Right lobe of liver (tissue), 6 donors: ENCODE results near the gene MCFD2. TPM values are rescaled to one million over a fixed set of nuclear protein-coding genes. Genes with fewer than 3 reads are reported as not detected.

Experiments
- ATAC-seq, 4 donors: fragments of 200-7000 bp; cut with Tn5 transposase; one replicate each; pipeline ENCODE4 v1.9.1; 2020; ENCODE audit warnings: mild to moderate bottlenecking in 4 of 4, moderate library complexity in 4 of 4
- DNase-seq, 3 donors: peaks; one replicate each; pipeline ENCODE4 v3.0.0-alpha.2; 2020
- H3K27ac ChIP-seq, 3 donors: fragments of 200-600 bp; one replicate each; pipeline ENCODE4 v1.8.0; 2022
- H3K27me3 ChIP-seq, 2 donors: fragments of 200-600 bp; one replicate each; pipeline ENCODE4 v1.8.0; 2022
- H3K36me3 ChIP-seq, 4 donors: fragments of 200-600 bp; sonication (generic) in 1 of 4; one replicate each; pipeline versions ENCODE4 v1.5.1 to v1.8.0; 2017 to 2022; ENCODE audit warnings: control low read depth in 1 of 4
- H3K4me1 ChIP-seq, 4 donors: fragments of 200-600 bp; sonication (generic) in 1 of 4; one replicate each; pipeline versions ENCODE4 v1.5.1 to v1.8.0; 2017 to 2022; ENCODE audit warnings: control low read depth in 1 of 4
- H3K4me3 ChIP-seq, 3 donors: fragments of 200-600 bp; one replicate each; pipeline ENCODE4 v1.8.0; 2022
- H3K9me3 ChIP-seq, 4 donors: fragments of 200-600 bp; sonication (generic) in 1 of 4; one replicate each; pipeline versions ENCODE4 v1.5.1 to v1.8.0; 2017 to 2022; ENCODE audit warnings: control low read depth in 1 of 4
- CTCF ChIP-seq, 4 donors: fragments of 200-600 bp in 3 of 4; fragments of 450-650 bp in 1 of 4; IDR thresholded peaks; one replicate each; pipeline versions ENCODE4 v1.5.1 to v1.8.0; 2016 to 2022; ENCODE audit warnings: antibody characterized with exemption in 4 of 4, mild to moderate bottlenecking in 2 of 4
- POLR2A ChIP-seq: fragments of 450-650 bp; IDR thresholded peaks from one replicate; pipeline ENCODE4 v1.6.1; 2017; ENCODE audit warnings: antibody characterized with exemption, mild to moderate bottlenecking
- WGBS: methylation state at CpG from one replicate; pipeline ENCODE4 v1.1.6; 2018; ENCODE audit warnings: low coverage, low lambda C conversion rate; ENCODE audit not compliant: insufficient coverage; ENCODE audit errors: missing lambda C conversion rate; 5-methylcytosine and 5-hydroxymethylcytosine counted together
- intact Hi-C, 2 donors: fragments of 100-400 bp; cut with DNase I; formaldehyde crosslinking; loops; one replicate each; pipeline versions ENCODE4 v1.11.2 to v1.14.1; 2022
- total RNA-seq, 6 experiments: library from RNA; depleted of rRNA in 2 of 6; stranded (reverse); fragments of >200 nt in 2 of 6; fragmentation: NEBNext Ultra II Directional in 3 of 6; extraction: Animal tissue kit (Norgen Biotek cat#: 25700) in 3 of 6; gene quantifications; one replicate each; pipeline versions ENCODE4 v1.1.0 to v1.2.4, GENCODE V29; 2016 to 2023
- donor health status: DM: no; HTN: yes; CAD: no.
- donor health status: DM: no; HTN: no; CAD: no.
- donor health status: DM: no; HTN: no; CAD: no.
- donor health status: DM: no; HTN: yes; CAD: no.
- donor health status: DM: no; HTN: yes; CAD: no.

The MCFD2 gene
- total RNA-seq, 6 experiments from 2014 or later, result 85.0 to 147 (median 99.2) TPM

- ATAC-seq (no peak), DNase-seq (no peak)
- Histone ChIP-seq H3K36me3 (no peaks in the 10 kb centered on the region), H3K4me3 (no peak overlapping the region), H3K27ac (no peak overlapping the region), H3K9me3 (no peaks in the 10 kb centered on the region), H3K4me1 (no peaks in the 10 kb centered on the region), H3K27me3 (no peaks in the 10 kb centered on the region)
- intact Hi-C loops, result no loop called here
- TF ChIP-seq POLR2A (no peak), CTCF (IDR thresholded peaks at IDR 0.05) (no peak)
- WGBS, result 68% methylated on average over 3 of the region's 3 CpGs
Measured at GRCh38 chr2:46893269-46893939, 22.2 kb downstream of the MCFD2 start.

DNA sequence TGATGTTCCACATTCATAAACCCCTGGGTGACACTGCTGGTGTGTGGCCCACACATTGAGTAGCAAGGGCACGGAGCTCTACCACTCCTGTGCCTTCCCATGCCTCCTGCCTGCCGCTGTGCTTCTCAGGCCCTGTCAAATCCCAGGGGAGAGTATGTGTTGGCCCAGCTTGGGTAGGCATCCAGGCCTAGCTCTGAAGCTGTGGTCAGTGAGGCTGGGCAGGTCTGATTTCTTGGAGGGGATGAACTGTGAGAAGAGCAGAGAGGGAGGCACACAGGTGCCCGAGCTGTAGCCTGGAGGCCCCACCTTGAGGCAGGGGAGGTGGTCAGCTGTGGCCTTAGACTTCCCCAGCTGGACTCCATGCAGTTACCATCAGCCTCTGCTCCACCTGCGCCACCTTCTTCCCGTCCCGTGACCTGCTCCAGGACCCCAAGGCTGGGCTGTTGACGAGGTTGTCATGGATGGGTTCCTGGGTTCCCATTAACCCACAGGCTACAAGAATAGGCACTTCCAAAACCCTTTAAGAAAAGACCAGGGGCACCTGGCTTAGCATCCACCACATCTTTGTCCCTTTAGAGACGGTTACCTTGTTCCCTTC lies 23.6 kb downstream of the MCFD2 start:
- DNase-seq (peak in 1 of 3 donors; percentile 23), ATAC-seq (no peak)
- Histone ChIP-seq H3K27me3 (no peaks in the 10 kb centered on the region), H3K36me3 (no peaks in the 10 kb centered on the region), H3K4me1 (no peaks in the 10 kb centered on the region), H3K9me3 (no peaks in the 10 kb centered on the region), H3K27ac (no peak overlapping the region), H3K4me3 (no peak overlapping the region)
- intact Hi-C loops, result no loop called here
- TF ChIP-seq CTCF (IDR thresholded peaks at IDR 0.05), result no peak
- TF ChIP-seq POLR2A, result no peak
- WGBS, result 94% methylated on average over 3 of the region's 8 CpGs

- no peaks in the 10 kb centered on the region for H3K9me3 ChIP-seq
- ATAC-seq (no peak), DNase-seq (peak in 1 of 3 donors; percentile 29)
- no peaks in the 10 kb centered on the region for H3K27me3 ChIP-seq
- no peak overlapping the region for H3K27ac ChIP-seq
- H3K36me3 ChIP-seq, result no peaks in the 10 kb centered on the region
- intact Hi-C loops, result no loop called here
- H3K4me1 ChIP-seq, result no peaks in the 10 kb centered on the region
- no peak overlapping the region for H3K4me3 ChIP-seq
- no peak for TF ChIP-seq POLR2A
- no peak for TF ChIP-seq CTCF (IDR thresholded peaks at IDR 0.05)
- 76% methylated on average over 9 of the region's 11 CpGs for WGBS
Measured at GRCh38 chr2:46888421-46888952, 27.1 kb downstream of the MCFD2 start.

GRCh38 chr2:46887028-46887885 lies 28.3 kb downstream of the MCFD2 start:
- Histone ChIP-seq H3K4me1 (no peaks in the 10 kb centered on the region), H3K36me3 (no peaks in the 10 kb centered on the region), H3K9me3 (no peaks in the 10 kb centered on the region), H3K4me3 (no peak overlapping the region), H3K27ac (no peak overlapping the region), H3K27me3 (no peaks in the 10 kb centered on the region)
- peak in 1 of 3 donors; percentile 23 for DNase-seq
- intact Hi-C loops, result no loop called here
- no peak for ATAC-seq
- 100% methylated on average over 2 of the region's 2 CpGs for WGBS
- no peak for TF ChIP-seq POLR2A
- no peak for TF ChIP-seq CTCF (IDR thresholded peaks at IDR 0.05)
